NCI-H748 treated with DMSO at 0.1 percent for 48 hours (cell line): ENCODE data around the gene OVCA2.

Experiments
- DNase-seq: peaks from one replicate; lab custom pipeline; 2025; lab: John Stamatoyannopoulos, UW

OVCA2 gene

DNA sequence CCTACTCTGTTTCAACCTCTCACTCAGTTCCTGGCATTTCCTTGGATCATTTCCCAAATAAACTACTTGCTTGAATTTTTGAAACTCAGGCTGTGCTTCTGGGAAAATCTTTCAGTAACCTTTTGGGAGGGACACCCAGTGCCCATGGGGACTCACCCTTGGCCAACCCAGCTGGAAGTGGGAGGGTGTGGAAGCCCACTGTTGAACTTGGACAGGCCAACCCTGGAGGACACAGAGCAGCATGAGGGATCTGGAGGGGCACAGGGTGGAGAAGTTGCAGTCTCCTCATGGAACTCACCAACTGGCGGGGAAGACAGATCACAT lies 27.9 kb upstream of the OVCA2 start:
- no peak for DNase-seq

DNA sequence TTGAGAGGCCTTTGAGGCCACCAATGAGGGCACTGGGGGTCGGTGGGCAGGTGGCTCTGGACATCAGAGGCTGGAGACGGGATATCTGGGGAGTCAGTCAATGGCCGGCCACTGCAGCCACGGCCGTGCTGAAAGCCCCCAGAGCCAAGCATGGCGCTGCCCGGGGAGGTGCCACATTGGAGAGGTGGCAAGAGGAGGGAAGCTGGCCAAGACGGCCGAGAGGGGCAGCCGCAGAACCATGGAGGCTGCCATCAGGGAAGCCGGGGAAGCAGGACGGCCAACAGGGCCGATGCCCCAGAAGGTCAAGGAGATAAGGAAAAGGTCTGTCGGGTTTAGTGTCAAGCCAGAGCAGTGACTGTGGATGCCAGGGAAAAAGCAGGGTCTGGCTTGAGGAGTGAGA lies 26.5 kb upstream of the OVCA2 start:
- DNase-seq: no peak

DNA sequence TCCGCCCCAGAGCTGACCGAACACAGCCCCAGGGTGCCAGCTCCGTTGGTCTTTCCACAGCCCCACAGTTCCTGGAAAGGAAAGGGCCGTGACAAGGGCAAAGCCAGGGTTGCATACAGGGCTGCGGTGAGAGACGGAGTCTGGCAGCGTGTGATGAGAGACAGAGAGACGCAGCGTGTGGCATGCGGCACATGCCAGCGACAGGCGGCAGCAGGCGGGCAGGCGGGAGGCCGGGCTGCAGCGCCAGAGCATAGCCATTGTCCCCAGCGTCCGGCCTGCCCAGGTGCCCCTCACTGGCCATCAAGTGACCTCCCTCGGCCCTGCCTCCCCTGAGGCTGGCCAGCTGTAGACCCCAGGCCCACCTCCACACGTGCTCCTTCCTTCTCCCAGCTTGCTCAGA lies 25.3 kb upstream of the OVCA2 start:
- no peak for DNase-seq

DNA sequence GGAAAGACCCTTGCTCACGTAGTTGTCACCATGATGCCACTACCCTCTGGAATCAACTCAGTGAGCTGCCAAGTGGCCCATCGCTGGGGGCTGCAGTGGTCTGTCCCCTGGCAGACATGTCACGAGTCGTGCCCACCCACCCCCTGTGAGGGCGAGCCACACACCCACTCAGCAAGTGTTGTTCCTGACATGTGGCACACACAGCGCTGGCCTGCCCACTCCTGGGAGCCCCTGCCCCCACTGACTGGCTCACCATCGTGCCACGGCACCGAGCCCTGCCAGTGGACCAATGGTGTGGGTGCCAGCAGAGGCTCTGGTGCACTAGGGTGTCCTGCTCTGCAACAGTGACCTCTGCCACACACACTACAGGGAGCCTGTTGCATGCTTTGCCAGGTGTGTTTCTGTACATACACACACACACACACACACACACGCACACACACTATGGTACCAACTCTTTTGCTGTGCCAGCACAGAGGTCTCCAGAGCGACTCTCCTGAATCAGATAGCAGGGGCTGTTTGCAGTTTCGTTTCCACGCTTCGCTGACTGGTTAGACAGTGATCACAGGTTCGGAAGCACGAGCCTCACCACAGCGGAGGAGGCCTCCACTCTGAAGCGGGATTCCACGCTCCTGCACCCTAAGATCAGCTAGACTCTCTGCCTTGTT lies 24.4 kb upstream of the OVCA2 start:
- no peak for DNase-seq

DNA sequence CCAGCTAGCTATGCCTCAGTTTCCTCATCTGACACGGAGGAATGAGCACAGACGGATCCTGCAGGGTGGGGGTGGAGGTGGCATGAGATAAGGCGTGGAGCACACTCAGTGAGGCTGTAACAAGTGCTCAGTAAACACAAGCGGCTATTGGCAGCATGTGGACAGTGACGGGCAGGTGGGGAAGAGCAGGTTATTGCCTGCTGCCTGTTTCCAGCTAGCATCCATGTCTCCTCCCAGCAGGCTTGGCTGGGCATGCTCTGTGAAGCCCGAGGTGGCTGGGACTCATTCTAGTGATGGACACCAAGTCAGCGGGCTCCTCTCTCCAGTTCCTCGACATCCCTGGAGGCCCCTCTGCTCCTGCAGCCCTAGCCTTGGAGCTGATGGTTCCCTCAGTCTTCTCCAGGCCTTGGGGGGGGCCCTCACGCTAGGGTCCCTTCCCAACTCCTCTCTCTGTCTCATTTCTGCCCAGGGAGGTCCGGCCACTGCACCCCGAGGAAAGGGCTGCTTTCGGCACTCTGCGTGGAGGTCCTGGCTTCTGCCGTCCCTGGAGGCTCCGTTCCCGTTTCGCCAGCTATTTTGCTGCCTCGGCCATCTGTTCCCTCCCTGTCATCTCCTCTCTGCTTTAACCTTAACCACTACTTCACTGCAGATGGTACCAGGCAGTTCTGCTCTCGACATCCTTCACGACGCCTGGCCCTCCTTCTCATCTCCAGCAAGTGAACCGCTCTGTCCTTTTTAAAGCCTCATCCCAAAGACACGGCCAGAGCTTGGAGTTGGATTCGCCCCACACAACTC lies 22.9 kb upstream of the OVCA2 start:
- DNase-seq: peak; percentile 53

DNA sequence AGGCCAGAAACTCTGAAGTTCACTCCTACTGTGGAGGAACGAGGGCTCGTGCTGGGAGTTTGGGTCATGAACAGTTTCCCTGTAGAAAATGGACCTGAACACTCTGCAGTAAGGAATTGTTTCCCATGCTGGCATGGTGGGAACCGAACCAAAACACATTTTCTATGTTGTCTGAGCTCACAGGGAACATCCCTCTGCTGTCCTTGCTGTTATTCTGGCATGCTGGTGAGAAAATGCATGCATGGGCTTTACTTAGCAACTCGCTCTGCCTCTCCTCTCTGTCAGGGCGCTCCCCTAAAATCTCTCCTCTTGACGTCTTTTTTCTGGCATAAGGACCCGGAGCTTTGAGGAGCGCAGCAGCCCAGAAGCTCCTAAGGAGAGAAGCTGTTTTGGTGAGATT lies 22.1 kb upstream of the OVCA2 start:
- DNase-seq: no peak

DNA sequence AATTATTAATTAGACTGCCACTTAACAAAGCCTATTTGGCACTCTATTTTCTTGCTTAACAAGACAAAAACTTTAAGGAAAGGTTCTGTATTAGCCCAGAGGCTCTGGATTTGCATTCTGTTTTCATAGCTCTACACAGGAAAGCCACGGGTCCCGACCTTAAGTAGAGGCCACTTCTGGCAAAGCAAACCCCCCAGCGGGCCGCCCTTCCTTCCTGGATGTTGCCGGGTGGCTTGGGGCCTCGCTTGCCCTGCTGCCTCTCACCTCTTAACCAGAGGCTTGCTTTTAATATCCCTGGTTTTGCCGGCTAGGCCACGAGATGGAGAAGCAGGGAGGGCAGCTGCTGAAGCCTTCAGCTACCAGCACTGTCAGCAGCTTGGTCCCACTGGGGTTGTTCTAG lies 21.1 kb upstream of the OVCA2 start:
- DNase-seq: no peak

DNA sequence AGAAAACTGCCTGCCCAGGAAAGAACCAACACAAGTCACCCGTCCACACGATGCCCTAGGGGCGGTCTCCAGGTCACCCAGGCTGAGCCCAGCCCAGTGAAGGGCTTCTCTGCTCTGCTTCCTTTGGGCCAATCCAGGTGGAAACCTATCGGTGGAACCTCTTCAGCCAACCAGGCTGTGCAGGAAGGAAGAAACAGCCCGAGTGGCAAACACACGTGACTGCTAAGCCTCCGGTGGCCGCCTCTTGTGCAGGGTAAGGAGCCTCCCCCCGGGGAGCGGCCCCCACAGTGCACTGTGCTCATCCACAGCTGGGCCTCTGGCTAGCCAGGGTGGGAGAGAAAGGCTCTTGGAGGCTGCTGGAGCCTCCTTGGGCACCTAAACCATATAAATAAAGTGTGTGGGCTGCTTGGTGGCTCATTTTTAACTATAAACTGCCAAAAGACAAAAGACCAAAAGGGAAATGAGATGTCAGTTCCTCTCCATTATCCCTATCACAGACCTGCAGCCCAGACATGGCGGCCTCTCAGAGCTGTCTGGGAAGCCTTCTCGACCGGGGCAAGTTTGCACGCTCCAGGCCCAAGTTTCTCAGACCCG lies 19.1 kb upstream of the OVCA2 start:
- DNase-seq: no peak

DNA sequence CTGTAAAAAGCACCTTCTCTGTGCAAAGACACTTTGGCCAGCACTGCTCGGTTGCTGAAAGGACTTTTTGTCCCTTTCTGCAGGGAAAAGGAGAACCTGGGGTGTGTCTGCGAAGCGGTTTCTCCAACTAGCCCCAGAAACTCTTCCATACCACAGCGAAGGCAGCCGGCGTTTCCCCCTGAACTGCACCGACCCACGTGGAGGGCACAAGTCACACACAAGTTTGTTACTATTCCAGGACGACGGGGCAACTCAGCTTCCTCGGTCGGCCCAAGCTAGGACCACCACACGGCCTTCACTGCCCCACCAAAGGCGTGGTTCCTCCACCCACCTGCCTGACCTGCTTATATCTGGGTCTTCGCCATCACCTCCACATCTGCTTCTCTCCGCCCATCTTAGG lies 18.6 kb upstream of the OVCA2 start:
- no peak for DNase-seq

DNA sequence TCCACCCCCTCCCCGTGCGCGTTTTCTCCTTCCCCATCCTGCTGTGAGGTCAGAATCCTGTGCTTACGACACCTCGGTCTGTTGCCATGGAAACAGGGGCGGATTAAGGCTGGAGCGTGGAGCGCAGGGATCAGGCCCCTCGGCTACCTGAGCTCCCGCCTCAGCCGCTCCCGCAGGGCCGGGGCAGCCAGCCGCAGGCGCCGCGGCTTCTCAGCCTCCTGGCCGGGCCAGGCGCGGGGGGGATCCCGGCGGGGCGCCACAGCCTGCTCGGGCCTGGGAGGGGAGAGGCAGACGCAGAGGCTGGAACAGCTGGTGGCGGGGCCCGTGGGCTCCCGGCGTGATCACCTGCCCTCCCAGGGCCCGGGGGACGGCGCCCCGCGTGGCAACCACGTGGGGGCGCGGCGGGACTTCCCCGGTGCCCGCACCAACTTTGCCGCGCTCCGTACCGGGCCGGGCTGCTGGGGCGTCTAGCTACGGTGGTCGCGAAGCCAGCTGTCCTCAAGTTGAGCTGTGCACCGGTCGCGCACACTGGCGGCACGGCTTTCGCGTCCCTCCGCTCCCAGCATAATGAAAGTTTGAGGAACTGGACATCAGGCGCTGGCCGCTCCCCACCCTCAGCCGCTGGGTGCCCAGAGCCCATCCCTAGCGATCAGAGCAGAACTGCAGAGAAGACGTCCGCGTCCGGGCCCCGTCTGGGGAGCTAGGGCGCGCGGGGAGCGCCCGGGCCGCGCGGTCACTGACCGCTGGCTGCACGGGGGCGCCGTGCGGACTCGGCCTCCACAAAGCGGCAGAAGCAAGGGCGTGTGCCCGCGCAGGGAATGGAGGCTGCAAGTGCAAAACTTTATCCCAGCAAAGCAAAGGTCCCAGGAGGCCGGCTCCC lies 17.9 kb upstream of the OVCA2 start:
- peak; percentile 36 for DNase-seq

DNA sequence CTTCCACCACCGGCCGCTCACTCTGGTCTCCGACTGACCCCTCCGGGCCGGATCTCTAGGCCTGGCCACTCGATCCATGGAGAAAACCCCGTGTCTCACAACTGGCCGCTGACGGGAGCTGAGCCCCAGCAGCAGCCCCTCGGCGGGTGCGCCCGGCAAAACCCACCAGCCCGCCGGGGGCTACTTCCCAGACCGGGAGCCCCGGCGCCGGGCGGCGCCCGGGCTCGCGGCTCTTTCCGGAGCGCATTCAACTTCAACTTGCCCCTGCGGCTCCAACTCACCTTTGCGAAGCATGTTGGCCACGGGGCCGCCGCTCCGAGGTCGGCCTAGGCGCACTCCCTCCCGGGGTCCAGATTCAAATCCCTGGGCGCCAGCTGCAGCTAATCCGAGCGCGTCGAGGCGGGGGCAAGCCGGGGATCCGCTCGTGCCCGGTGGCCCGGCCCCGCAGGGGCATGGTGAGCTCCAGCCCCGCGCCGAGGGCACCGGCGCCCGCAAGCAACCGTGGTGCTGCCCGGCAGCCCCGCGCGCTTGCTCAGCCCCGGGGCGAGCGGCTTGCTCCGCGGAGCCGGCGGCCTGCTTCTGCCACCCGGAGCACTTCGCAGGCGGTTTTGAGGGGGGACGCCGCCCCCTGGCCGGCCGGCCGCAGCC lies 17.1 kb upstream of the OVCA2 start:
- DNase-seq: no peak

DNA sequence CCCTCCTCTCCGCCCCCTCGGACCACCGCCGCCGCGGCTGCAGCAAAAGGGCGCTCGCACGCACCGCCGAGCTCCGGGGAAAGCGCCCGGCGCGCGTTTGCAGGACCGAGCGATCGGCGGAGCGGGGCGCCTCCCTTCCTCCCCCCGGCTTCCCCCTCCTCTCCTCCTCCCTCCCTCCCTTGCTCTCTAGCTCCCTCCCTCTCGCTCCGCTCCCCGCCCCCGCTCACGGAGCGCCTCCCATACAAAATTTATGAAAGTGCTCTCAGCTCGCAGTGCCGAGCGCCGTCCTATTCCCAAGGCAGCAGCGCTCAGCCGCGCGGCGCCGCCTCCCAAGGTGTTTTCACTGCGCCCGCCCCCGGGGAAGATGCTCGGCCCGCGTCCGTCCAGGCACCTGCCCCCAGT lies 16.6 kb upstream of the OVCA2 start, which contains the start of gene RTN4RL1:
RTN4RL1 (minus strand) TSS at position 115 of the 402 bp plus-strand sequence. CDS start 469 bp downstream, outside the sequence.
- no peak for DNase-seq

DNA sequence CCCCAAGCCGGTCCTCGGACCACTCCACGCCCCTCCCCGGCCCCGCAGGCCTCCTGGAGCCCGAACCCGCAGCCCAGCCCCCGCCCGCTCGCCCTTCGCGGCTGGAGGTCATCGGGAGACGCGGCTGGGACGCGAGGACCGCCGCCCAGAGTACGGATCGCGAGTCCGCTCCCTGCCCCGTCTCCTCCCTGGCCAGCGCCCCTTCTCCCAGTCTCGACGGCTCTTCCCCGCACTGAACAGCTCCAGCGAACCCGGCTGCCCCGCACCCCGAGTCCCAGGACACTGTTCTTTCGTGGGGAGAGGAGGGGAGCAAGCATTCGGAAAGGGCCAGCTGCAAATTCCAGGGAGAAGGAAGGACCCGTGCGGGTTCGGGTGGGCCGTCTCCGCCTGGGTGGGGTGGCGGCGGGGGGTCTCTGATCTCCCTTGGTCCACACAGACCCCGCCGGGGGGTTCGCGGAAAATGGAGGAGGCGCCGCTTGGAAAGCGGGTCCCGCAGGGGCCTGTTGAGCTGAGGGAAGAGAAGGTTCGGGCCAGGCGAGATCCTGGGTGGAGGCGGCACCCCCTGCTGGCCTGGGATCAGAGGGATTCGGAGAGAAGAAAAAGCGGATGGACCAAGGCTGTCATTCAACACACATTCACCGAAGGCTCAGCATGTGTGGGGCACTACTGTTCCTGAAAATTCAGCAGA lies 16.1 kb upstream of the OVCA2 start:
- peak; percentile 40 for DNase-seq

DNA sequence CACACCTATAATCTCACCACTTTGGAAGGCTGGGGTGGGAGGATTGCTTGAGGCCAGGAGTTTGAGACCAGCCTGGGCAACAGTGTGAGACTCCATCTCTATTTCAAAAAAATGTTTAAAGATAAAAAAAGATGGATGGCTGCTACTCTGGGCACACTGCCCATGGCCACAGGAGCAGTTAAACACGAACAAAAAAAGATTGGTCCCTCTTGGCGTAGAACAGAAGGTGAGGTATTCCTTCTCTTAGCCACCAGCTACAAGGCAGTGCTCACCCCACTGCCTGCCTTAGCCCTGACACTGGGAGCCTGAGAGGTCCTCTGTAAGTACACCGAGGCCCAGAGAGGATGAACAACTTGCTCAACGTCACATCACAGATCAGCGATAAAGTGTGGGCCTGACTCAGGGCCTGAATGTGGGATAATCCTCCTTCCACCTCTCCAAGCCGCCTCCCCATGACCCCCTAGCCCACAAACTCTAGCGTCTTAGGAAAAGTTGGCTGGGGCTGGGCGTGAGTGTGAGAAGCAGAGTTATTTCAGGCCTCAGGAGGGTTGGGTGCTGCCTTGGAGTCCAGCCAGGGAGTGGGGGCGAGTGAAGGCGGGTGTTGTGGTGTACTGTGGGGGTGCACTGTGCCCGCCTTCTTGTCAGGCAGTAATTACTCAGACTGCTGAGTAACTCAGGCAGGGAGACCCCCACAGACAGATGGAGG lies 14.1 kb upstream of the OVCA2 start:
- no peak for DNase-seq

DNA sequence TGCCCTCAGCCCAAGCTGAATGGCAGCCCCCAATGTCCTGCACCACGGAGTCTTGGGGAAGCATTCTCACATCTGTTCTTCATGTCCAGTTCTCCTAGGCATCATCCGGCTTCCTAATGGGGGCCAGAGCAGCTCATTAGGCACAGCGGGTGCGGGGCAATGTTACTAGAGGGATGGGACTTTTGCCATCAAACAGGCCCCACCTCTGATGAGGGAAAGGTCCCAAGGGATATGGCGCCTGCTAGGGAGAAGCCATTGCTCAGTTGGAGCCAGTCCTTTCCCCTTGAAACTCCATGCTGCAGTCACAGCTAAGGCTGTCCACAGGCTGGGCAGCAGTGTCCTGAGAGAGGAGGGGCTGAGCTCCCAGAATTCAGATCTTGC lies 13.6 kb upstream of the OVCA2 start:
- no peak for DNase-seq

DNA sequence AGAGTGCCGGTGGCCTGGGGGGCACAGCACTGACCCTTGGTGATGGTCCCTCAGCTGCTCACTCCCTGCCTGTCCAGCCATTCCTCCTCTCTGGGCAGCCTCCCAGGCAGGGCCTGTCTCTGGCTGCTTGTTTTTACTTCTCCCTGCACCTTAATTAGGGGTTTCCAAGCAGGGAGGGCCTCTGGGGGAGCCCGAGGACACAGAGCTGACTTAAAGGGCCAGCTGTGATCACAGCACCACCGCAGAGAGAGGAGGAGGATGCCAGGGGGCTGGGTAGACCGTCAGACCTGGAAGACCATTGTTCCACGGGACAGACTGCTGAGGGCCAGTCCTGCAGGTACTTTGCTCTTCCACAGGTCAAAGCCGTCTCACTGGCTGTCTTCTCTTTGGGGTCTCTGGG lies 13.1 kb upstream of the OVCA2 start:
- no peak for DNase-seq

DNA sequence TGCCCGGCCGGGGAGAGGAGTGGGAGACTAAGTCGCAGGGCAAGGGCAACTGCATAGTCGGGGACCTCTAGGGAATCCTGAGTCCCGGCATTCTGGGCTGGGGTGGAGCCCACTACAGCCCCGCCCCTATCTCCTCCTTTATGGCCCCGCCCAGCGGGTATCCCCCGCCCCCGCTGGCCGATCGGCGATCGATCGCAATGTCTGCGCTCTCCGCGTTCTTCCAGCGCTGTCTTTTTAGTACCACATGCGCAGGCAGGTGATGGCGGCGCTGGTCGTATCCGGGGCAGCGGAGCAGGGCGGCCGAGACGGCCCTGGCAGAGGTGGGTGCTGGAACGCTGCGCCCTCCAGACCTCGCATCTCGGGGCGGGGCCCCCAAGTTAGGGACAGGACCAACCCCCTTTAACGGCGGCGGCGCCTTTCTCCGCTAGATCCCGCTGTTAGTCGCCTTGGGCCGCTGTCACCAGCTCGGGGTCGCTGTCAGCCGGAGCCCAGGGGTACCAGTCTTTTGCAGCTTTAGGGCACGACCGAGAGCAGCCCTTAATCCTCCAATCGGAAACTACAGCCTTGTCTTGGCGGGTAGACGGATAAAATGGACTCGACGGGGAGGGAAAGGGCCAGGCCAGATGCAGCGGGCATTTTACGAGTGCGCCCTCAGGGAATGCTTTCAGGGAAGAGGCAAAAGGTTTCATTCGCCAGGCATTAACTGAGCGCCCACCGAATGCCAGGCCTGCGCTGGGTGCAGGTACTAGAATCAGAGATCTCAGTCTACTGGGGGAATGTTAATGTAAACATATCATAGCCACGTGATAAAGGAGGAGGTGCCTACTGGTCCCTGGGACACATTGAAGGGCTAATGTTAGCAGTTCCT lies 11.7 kb upstream of the OVCA2 start, which contains the start of gene DPH1:
DPH1 (plus strand) TSS at position 243 of the 868 bp plus-strand sequence; CDS start at position 260, 17 bp downstream.
- DNase-seq: peak; percentile 91

DNA sequence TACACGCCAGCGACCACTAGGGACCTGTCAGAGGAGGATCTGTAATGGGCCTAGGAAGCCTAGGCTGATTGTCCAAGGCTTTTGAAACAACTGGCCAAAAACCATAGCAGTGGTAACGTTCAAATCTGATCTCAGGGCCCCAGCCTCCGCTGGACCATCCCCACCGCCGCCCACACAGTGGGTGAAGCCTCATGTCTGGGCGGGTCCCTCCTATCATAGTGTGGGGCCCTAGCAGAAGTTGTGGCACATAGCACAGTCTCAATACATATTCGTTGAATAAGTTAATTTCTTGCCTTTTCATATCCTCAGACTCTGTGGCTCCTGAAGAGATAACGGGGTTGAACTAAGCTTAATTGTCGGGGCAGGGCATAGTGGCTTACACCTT lies 11.1 kb upstream of the OVCA2 start:
- DNase-seq: no peak

DNA sequence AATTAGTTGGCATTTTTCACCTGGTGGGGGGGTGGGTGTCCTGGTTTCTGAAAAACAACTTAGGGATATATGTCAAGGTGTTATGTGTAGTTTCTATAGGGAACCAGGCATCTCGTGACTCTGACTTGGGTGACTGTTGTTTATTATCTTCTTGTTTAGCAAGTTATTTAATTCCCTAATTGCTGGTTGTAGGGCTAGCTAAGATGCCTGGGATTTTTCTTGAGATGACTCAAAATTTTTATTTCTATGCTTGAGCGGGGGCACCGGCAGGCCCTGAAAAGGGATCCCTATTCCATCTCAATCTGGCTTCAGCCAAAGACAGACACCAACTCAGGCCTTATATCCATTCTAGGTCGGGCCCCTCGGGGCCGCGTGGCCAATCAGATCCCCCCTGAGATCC lies 8.7 kb upstream of the OVCA2 start:
- DNase-seq: no peak

DNA sequence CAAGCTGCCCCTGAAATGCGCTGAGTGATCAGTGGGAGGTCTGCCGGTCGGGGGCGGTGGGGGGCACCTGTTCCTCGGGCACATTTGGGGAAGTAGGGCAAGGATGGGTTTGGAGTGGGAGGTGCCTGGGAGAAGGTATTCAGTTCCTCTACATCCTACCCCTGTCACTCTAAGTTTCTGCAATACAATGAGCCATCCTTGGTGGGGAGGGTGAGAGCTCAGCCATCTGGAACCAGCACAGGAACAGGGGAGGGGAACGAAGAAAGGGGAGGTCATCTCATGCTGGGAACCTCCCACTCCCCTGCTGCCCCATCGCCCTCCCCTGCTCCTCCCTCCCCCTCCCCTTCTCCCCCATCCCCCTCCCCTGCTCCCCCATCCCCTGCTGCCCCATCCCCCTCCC lies 7.7 kb upstream of the OVCA2 start:
- DNase-seq: no peak
